Testis (tissue), 3 donors: ENCODE measurements around the gene TAS2R5. TPM values are rescaled to one million over a fixed set of nuclear protein-coding genes. Genes with fewer than 3 reads are reported as not detected.
"Not testable (repeated sequence)": the region's sequence is repeated elsewhere in the genome, so short reads cannot be mapped to it uniquely, and the experiment has no call there.

Experiments
- DNase-seq: peaks from one replicate; pipeline ENCODE4 v3.0.0-alpha.2; 2019
- H3K27ac ChIP-seq, 2 donors: fragments of 200-600 bp; sonication (generic); one replicate each; pipeline ENCODE4 v1.5.1; 2019
- H3K27me3 ChIP-seq: fragments of 200-600 bp; sonication (generic); one replicate; pipeline ENCODE4 v1.5.1; 2019
- H3K36me3 ChIP-seq: fragments of 200-600 bp; sonication (generic); one replicate; pipeline ENCODE4 v1.5.1; 2017; ENCODE audit warnings: low read depth; ENCODE audit errors: missing control alignments
- H3K4me1 ChIP-seq: fragments of 200-600 bp; sonication (generic); one replicate; pipeline ENCODE4 v1.5.1; 2019
- H3K4me3 ChIP-seq, 2 donors: fragments of 200-600 bp; sonication (generic); one replicate each; pipeline ENCODE4 v1.5.1; 2017 to 2019
- H3K9me3 ChIP-seq: fragments of 200-600 bp; sonication (generic); one replicate; pipeline ENCODE4 v1.5.1; 2017
- CTCF ChIP-seq, 3 experiments: fragments of 450-650 bp in 2 of 3; fragments of 200-600 bp in 1 of 3; sonication (generic) in 1 of 3; IDR thresholded peaks; one replicate each; pipeline ENCODE4 v1.5.1; 2016 to 2019; ENCODE audit warnings: antibody characterized with exemption in 3 of 3, mild to moderate bottlenecking in 2 of 3, moderate library complexity in 1 of 3
- POLR2A ChIP-seq: fragments of 450-650 bp; IDR thresholded peaks from one replicate; pipeline ENCODE4 v1.6.1; 2017; ENCODE audit warnings: antibody characterized with exemption, mild to moderate bottlenecking, moderate library complexity
- WGBS, 2 donors: methylation state at CpG; one replicate each; pipeline ENCODE4 v1.1.5; 2018; 5-methylcytosine and 5-hydroxymethylcytosine counted together
- intact Hi-C: fragments of 100-400 bp; cut with DNase I; formaldehyde crosslinking; loops from one replicate; pipeline ENCODE4 v1.15.1; 2023; ENCODE audit warnings: low total_unique reads
- polyA plus RNA-seq: library from polyadenylated mRNA; stranded (reverse); fragments of 350-450 nt; fragmentation: Illumina TruSeq; extraction: RNeasy Lipid Tissue Mini Kit (QIAGEN cat#74804); gene quantifications from one replicate; pipeline ENCODE4 v1.2.3, GENCODE V29; 2014; ENCODE audit warnings: low read depth, low replicate concordance; ENCODE audit not compliant: insufficient read depth
- total RNA-seq, 2 donors: library from RNA; depleted of rRNA; stranded (reverse); fragments of >200 nt; gene quantifications; one replicate each; pipeline ENCODE4 v1.2.3, GENCODE V29; 2016

The TAS2R5 gene
- total and polyA plus RNA-seq, 3 donors from 2014 or later, result 1.6 to 13.4 (median 13.3) TPM

- no peak for TF ChIP-seq POLR2A
- TF ChIP-seq CTCF (IDR thresholded peaks at IDR 0.05), result peak in 1 of 3 experiments; percentile 13
- H3K27ac ChIP-seq, result no peak overlapping the region
- DNase-seq, result no peak
- H3K4me1 ChIP-seq, result no peaks in the 10 kb centered on the region
- no peaks in the 10 kb centered on the region for H3K36me3 ChIP-seq
- intact Hi-C loops, result no loop called here
- no peak overlapping the region for H3K4me3 ChIP-seq
- no peaks in the 10 kb centered on the region for H3K27me3 ChIP-seq
- 94 to 95% methylated on average over 13 of the region's 13 CpGs for WGBS, 2 donors
- H3K9me3 ChIP-seq, result no peaks in the 10 kb centered on the region
These were observed 37.4 kb upstream of the TAS2R5 start for GRCh38 chr7:141752634-141753033.

- Histone ChIP-seq H3K4me1 (no peaks in the 10 kb centered on the region), H3K4me3 (no peak overlapping the region), H3K27ac (no peak overlapping the region), H3K27me3 (no peaks in the 10 kb centered on the region), H3K9me3 (no peaks in the 10 kb centered on the region), H3K36me3 (no peaks in the 10 kb centered on the region)
- no peak for DNase-seq
- TF ChIP-seq POLR2A (no peak), CTCF (IDR thresholded peaks at IDR 0.05) (peak in 2 of 3 experiments; percentile 26 to 43)
- intact Hi-C loops, result no loop called here
- 90 to 95% methylated on average over 6 of the region's 6 CpGs for WGBS, 2 donors
These were observed 35.1 kb upstream of the TAS2R5 start for GRCh38 chr7:141754939-141755338.

GRCh38 chr7:141763797-141764196 lies 26.2 kb upstream of the TAS2R5 start, which contains the start of gene TAS2R3:
TAS2R3 (plus strand) TSS chr7:141764097; CDS start chr7:141764159, 62 bp downstream.
- DNase-seq, result no peak
- 95 to 96% methylated on average over 3 of the region's 3 CpGs for WGBS, 2 donors
- intact Hi-C loops, result no loop called here
- no peak within 1 kb of the TSS for H3K27ac ChIP-seq
- TF ChIP-seq POLR2A (no peak), CTCF (IDR thresholded peaks at IDR 0.05) (no peak)
- no peak within 1 kb of the TSS for H3K4me3 ChIP-seq
- H3K36me3 ChIP-seq, result no peaks in the 10 kb centered on the region
- no peaks in the 10 kb centered on the region for H3K27me3 ChIP-seq
- no peaks in the 10 kb centered on the region for H3K9me3 ChIP-seq
- no peaks in the 10 kb centered on the region for H3K4me1 ChIP-seq

GRCh38 chr7:141770083-141770583 lies 19.9 kb upstream of the TAS2R5 start:
- H3K4me3 ChIP-seq, DNase-seq, H3K27ac ChIP-seq, H3K27me3 ChIP-seq, intact Hi-C loops, H3K4me1 ChIP-seq, H3K9me3 ChIP-seq, H3K36me3 ChIP-seq: not testable (repeated sequence)
- 96 to 99% methylated on average over 3 of the region's 3 CpGs for WGBS, 2 donors

- no peak for DNase-seq
- Histone ChIP-seq H3K27ac (no peak within 1 kb of the TSS), H3K9me3 (no peaks in the 10 kb centered on the region), H3K27me3 (no peaks in the 10 kb centered on the region), H3K4me1 (no peaks in the 10 kb centered on the region), H3K36me3 (no peaks in the 10 kb centered on the region), H3K4me3 (no peak within 1 kb of the TSS)
- no peak for TF ChIP-seq CTCF (IDR thresholded peaks at IDR 0.05)
- TF ChIP-seq POLR2A, result no peak
- WGBS, 2 donors, result 94 to 97% methylated on average over 1 of the region's 1 CpG
- intact Hi-C loops, result no loop called here
These were observed 13.6 kb upstream of the TAS2R5 start, which contains the start of gene TAS2R4 for GRCh38 chr7:141776374-141776773. TAS2R4 (plus strand) TSS chr7:141776674; CDS start chr7:141778489, 1,815 bp downstream.
